SU-DHL-6 (cell line): ENCODE results near the gene USP13.

Experiments
- EZH2phosphoT487 ChIP-seq: fragments of 200-600 bp; sonication (generic), shearing (Covaris generic); conservative IDR thresholded peaks from 2 replicates; pipeline ENCODE4 v1.6.1; 2018; ENCODE audit warnings: mild to moderate bottlenecking, antibody characterized with exemption, low read length, moderate library complexity, mixed read lengths
- TF ChIP-seq, protein P1 (sequence below): fragments of 200-600 bp; sonication (generic); IDR thresholded peaks from one replicate; pipeline ENCODE4 v1.5.1; 2017; ENCODE audit warnings: antibody characterized with exemption, mild to moderate bottlenecking, low read length, moderate library complexity; ENCODE audit not compliant: insufficient read depth, poor library complexity, severe bottlenecking

DNA sequence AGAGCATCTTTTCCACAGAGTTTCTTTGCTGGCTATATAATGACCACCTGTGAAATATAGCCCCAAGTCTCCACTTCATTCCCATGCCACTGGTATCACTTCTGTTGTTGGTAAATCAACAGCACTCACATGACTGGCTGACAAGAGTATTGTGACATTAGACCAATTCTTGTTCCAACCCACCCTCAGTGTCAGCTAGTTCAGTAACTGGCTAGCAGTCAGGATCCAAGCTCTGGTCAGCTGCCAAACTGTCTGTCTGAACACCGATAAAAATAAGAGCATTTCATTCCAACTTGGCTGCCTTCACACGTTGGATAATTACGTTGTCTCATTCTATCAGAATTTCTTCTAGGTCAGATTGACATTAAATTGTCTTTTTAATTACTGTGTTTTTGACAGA is 166.5 kb downstream of the USP13 start:
- TF ChIP-seq, protein P1, sequence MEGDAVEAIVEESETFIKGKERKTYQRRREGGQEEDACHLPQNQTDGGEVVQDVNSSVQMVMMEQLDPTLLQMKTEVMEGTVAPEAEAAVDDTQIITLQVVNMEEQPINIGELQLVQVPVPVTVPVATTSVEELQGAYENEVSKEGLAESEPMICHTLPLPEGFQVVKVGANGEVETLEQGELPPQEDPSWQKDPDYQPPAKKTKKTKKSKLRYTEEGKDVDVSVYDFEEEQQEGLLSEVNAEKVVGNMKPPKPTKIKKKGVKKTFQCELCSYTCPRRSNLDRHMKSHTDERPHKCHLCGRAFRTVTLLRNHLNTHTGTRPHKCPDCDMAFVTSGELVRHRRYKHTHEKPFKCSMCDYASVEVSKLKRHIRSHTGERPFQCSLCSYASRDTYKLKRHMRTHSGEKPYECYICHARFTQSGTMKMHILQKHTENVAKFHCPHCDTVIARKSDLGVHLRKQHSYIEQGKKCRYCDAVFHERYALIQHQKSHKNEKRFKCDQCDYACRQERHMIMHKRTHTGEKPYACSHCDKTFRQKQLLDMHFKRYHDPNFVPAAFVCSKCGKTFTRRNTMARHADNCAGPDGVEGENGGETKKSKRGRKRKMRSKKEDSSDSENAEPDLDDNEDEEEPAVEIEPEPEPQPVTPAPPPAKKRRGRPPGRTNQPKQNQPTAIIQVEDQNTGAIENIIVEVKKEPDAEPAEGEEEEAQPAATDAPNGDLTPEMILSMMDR: no peak
- TF ChIP-seq EZH2phosphoT487: no peak
